Left lobe of liver (tissue), 2 donors: ENCODE data around the gene CXCR5. TPM values are rescaled to one million over a fixed set of nuclear protein-coding genes. Genes with fewer than 3 reads are reported as not detected.
A peak's percentile ranks its signal among the peaks of the same experiment; 100 is the strongest.

Experiments
- ATAC-seq: fragments of 200-7000 bp; cut with Tn5 transposase; one replicate; pipeline ENCODE4 v1.9.1; 2020; ENCODE audit warnings: mild to moderate bottlenecking, moderate library complexity
- DNase-seq: peaks from one replicate; pipeline ENCODE4 v3.0.0-alpha.2; 2020; ENCODE audit warnings: low spot score
- total RNA-seq: library from RNA; stranded (reverse); gene quantifications from one replicate; pipeline ENCODE4 v1.2.1, GENCODE V29; 2021
- donor health status: DM: no; HTN: no; CAD: no; lungs with moderate emphysema.
- donor health status: DM: no; HTN: yes; CAD: no.

Gene CXCR5
- total RNA-seq, 1 donor from 2014 or later, result 0.08 TPM

GRCh38 chr11:118876286-118876685, 7.4 kb upstream of the CXCR5 start:
- DNase-seq (no peak), ATAC-seq (no peak)

- ATAC-seq (no peak), DNase-seq (no peak)
Observed at GRCh38 chr11:118877487-118878162, 6.1 kb upstream of the CXCR5 start.

DNA sequence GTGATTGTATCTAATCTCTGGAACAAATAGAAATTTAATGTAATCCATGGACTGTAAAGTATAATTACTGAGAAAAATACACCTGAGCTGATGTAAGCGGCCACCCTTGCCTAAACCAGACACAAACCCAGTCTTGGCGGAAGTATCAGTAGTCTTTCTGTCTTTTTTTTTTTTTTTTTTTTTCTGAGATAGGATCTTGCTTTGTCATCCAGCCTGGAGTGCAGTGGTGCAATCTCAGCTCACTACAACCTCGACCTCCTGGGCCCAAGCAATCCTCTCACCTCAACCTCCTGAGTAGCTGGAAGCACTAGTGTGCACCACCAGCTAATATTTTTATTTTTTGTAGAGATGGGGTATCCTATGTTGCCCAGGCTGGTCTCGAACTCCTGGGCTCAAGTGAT, 5.5 kb upstream of the CXCR5 start:
- ATAC-seq, result no peak
- DNase-seq, result no peak

GRCh38 chr11:118881228-118881627, 2.5 kb upstream of the CXCR5 start:
- DNase-seq (no peak), ATAC-seq (no peak)

DNA sequence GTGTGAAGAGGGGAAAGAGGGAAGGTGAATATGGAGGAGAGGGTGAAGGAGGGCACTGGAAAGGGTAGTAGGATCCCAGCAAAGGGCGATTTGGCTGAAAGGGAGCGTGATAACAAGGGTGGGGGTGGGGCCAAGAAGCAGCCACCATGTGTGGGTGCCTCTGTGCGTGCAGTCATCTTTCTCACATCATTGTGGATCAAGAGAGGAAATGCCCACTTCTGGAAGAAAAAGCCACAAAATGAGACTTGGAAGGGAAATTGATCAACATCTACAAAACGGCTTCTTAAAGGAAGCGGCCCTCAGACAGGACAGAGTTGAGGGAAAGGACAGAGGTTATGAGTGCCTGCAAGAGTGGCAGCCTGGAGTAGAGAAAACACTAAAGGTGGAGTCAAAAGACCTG, 1.2 kb upstream of the CXCR5 start:
- no peak for ATAC-seq

GRCh38 chr11:118883004-118883367, 706 bp upstream of the CXCR5 start:
- DNase-seq (no peak), ATAC-seq (no peak)

More for the DNA sequence above, 1.2 kb upstream of the CXCR5 start:
- DNase-seq, result no peak

DNA sequence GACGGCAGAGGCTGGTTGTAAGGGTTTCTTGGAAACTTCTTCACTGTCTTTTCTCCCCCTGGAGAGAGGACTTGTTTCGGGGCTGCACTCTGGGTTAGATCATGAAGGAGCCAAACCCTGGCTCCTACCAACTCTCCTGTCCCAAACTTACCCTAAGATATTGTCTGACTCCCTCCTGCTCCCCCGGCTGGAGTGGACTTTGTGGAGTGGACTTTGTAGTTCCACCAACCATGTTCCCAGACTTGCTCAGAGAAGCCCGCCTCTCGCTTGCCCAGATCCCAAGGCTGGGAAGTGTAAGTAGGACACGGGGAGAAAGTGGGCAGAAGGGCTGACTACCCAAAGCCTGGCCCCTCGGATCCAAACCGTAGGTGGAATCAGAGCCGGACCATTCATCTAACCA, 1.2 kb downstream of the CXCR5 start:
- peak; percentile 78 for ATAC-seq
- peak; percentile 59 for DNase-seq

DNA sequence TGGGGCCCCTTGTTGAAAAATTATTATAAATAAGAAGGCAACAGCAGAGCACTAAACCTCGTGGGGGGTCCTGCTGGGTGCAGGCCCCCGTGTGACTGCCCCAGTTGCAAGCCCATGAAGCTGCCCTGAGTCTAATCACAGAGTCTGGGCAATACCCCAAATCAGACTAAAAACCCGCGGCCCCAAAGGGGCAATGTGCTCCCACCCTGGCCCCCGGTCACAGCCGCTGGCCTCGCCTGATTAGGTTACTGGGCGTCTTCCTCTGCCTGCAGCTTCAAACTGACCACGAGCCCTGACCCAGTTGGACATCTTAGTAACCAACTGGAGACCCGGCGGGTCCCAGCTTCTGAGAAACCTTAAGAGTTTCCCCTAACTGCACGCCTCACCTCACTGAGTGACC, 1.6 kb downstream of the CXCR5 start:
- DNase-seq, result no peak
- no peak for ATAC-seq

- ATAC-seq, result no peak
- DNase-seq, result no peak
Observed at GRCh38 chr11:118885831-118886565, 2.3 kb downstream of the CXCR5 start.

- DNase-seq (no peak), ATAC-seq (no peak)
Observed at GRCh38 chr11:118886681-118887111, 3.0 kb downstream of the CXCR5 start.

DNA sequence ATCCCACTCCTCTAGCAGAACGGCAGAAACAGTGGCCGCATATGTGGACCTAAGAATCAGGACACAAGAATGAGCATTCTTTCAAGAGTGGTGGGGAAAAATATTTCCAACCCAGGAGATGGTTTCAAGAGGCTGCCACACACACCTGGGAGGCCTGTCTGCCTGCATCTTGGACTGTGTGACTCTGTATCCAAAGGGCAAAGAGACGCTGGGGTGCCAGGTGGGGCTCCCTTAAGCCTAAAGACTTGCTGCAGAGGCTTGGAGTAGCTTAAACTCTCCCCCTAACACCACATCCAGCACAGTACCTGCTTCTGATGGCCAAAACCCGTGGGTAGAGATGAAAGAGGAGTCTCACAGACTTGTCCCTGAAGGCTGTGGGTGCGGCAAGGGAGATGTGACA, 3.5 kb downstream of the CXCR5 start:
- ATAC-seq, result no peak
- DNase-seq, result no peak

- no peak for DNase-seq
Observed at GRCh38 chr11:118888398-118888797, 4.7 kb downstream of the CXCR5 start.

GRCh38 chr11:118889797-118890196, 6.1 kb downstream of the CXCR5 start:
- ATAC-seq (peak; percentile 93), DNase-seq (peak; percentile 77)

More at GRCh38 chr11:118888398-118888797, 4.7 kb downstream of the CXCR5 start:
- ATAC-seq, result no peak

DNA sequence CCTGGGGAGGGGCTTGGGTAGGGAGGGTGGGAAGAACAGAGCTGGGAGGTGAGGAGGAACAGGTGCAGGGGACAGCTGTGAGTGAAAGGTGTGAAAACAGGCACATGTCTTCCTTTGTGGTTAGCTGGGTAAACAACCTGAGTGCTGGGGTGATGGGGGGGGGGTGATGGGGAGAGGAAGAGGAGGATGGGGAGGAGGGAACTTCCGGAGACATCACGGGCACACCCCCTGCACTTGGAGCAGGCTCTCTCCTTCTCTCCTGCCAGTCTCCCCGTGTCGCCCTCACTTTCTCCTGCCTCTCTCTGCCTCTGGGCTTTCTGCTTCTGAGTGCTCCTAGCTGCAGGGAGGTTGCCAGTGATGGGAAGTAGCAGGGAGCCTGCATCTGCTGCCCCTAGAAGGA, 8.8 kb downstream of the CXCR5 start:
- ATAC-seq (no peak), DNase-seq (no peak)

- ATAC-seq (no peak), DNase-seq (no peak)
Observed at GRCh38 chr11:118892964-118893363, 9.3 kb downstream of the CXCR5 start.

GRCh38 chr11:118893662-118894061, 10.0 kb downstream of the CXCR5 start:
- ATAC-seq (no peak), DNase-seq (no peak)

- DNase-seq, result peak; percentile 44
Observed at GRCh38 chr11:118894192-118894591, 10.5 kb downstream of the CXCR5 start.

GRCh38 chr11:118895093-118896039, 11.7 kb downstream of the CXCR5 start:
- ATAC-seq (no peak), DNase-seq (peak; percentile 47)

More at GRCh38 chr11:118894192-118894591, 10.5 kb downstream of the CXCR5 start:
- ATAC-seq, result no peak

DNA sequence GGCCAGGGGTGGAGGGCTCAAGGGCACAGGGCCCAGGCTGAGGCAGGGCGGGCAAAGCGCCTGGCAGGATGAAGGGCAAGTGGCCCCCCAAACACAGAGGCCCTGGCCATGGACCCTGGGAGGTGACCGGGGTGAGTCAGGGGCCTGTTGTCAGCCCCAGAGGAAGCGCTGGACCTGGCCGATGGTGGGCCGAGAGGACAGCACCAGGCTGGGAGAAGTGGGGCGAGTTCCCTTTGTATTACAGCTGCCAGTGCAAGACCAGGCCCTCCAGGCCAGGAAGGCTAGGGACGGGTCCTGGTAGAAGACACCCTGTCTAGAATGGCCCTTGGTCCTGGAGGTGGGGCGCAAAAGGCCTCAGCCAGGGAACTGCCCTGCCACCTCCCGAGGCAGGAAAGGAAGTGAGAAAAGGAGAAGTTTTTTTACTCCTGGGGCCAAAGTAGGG, 12.8 kb downstream of the CXCR5 start:
- DNase-seq, result peak; percentile 45
- no peak for ATAC-seq

DNA sequence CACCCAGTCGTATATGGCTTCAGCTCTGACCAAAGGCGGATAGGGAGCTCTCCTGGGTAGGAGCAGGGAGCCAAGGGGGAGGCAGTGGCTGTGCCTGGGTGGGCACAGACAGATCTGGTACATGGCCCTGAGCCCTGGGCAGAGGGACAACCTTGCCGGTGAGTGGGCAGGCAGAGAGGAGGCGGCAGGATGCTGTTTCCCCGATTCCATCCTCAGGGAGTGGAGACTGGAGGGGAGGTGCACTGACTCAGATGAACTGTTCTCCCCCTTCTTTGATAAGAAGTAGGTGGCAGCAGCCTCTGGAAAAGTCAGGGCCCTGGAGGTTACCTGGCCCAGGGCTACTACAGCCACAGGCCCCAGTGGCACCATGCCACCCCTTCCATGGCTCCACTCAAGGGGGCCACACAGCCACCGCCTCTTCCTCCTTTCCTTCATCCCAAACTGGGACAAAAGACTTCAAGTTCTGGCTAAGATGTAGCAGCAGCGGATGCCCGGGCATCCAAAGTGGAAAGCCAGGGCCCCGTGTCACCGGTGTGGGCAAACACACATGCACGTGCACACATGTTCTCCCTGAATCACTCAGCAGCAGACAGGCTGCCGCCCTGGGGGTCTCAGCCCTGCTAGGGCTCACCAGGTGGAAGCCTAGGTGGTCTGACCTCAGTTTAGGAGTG, 13.4 kb downstream of the CXCR5 start:
- ATAC-seq (no peak), DNase-seq (peak; percentile 43)
